Ovary (tissue), 9 donors: Measurements from ENCODE around the gene RHBDL2. TPM values are rescaled to one million over a fixed set of nuclear protein-coding genes. Genes with fewer than 3 reads are reported as not detected.

Source experiments
- DNase-seq, 5 donors: peaks; one replicate each; pipeline ENCODE4 v3.0.0-alpha.2; 2019 to 2020
- H3K27ac ChIP-seq, 2 donors: fragments of 200-600 bp; one replicate each; pipeline versions ENCODE4 v1.5.1 to v1.8.0; 2019 to 2022
- H3K27me3 ChIP-seq: fragments of 200-600 bp; one replicate; pipeline ENCODE4 v1.8.0; 2022
- H3K36me3 ChIP-seq: fragments of 200-600 bp; sonication (generic); one replicate; pipeline ENCODE4 v1.5.1; 2019
- H3K4me1 ChIP-seq: one replicate; pipeline ENCODE4 v1.8.1; 2013; ENCODE audit warnings: mild to moderate bottlenecking, moderate library complexity; ENCODE audit not compliant: insufficient read depth
- H3K4me3 ChIP-seq: fragments of 200-600 bp; sonication (generic); one replicate; pipeline ENCODE4 v1.5.1; 2017
- H3K9me3 ChIP-seq, 2 donors: fragments of 200-600 bp in 1 of 2; sonication (generic) in 1 of 2; one replicate each; pipeline versions ENCODE4 v1.5.1 to v1.8.1; 2013 to 2019; ENCODE audit warnings: mild to moderate bottlenecking in 1 of 2, moderate library complexity in 1 of 2
- EP300 ChIP-seq: sonication (generic); formaldehyde crosslinking; IDR thresholded peaks from one replicate; pipeline ENCODE4 v1.6.1; 2017; ENCODE audit warnings: antibody characterized with exemption
- POLR2A ChIP-seq: fragments of 450-650 bp; IDR thresholded peaks from one replicate; pipeline ENCODE4 v1.6.1; 2017; ENCODE audit warnings: antibody characterized with exemption, mild to moderate bottlenecking, moderate library complexity
- WGBS, 3 donors: extraction: QIAGEN DNeasy Blood & Tissue Kit in 1 of 3; methylation state at CpG; one replicate each; pipeline versions ENCODE4 v1.1.5 to v1.1.7; 2013 to 2017; 5-methylcytosine and 5-hydroxymethylcytosine counted together
- intact Hi-C, 4 donors: fragments of 100-400 bp; cut with DNase I; formaldehyde crosslinking; loops; one replicate each; pipeline versions ENCODE4 v1.11.0 to v1.15.1; 2022 to 2023
- polyA plus RNA-seq, 2 donors: library from polyadenylated mRNA; stranded (reverse); fragments of 200-250 nt in 1 of 2; fragments of 350-450 nt in 1 of 2; fragmentation: Illumina TruSeq in 1 of 2; extraction: RNeasy Lipid Tissue Mini Kit (QIAGEN cat#74804) in 1 of 2; gene quantifications; one replicate each; pipeline ENCODE4 v1.2.3, GENCODE V29; 2013 to 2014
- total RNA-seq, 7 donors: library from RNA; depleted of rRNA in 2 of 7; stranded (reverse); fragments of >200 nt in 2 of 7; fragmentation: NEBNext Ultra II Directional in 3 of 7; extraction: Animal tissue kit (Norgen Biotek cat#: 25700) in 3 of 7; gene quantifications; one replicate each; pipeline versions ENCODE4 v1.1.0 to v1.2.4, GENCODE V29; 2016 to 2023
- TF ChIP-seq, protein P1 (sequence below), 3 donors: fragments of 450-650 bp in 2 of 3; fragments of 200-600 bp in 1 of 3; IDR thresholded peaks; one replicate each; pipeline versions ENCODE4 v1.5.1 to v1.8.0; 2016 to 2022; ENCODE audit warnings: antibody characterized with exemption in 3 of 3, mild to moderate bottlenecking in 1 of 3
- donor health status: DM: no; HTN: no; CAD: no; lungs with moderate emphysema.
- donor health status: DM: no; HTN: no; CAD: no.
- donor health status: Bipolar disorder and iron deficiency.
- donor health status: DM: yes; HTN: yes; CAD: no.
- donor health status: DM: no; HTN: no; CAD: no.
- donor health status: DM: yes; HTN: yes; CAD: no.

RHBDL2 gene
- total and polyA plus RNA-seq, 9 donors = 0.10 to 0.35 (median 0.24) TPM; not detected in 3

DNA sequence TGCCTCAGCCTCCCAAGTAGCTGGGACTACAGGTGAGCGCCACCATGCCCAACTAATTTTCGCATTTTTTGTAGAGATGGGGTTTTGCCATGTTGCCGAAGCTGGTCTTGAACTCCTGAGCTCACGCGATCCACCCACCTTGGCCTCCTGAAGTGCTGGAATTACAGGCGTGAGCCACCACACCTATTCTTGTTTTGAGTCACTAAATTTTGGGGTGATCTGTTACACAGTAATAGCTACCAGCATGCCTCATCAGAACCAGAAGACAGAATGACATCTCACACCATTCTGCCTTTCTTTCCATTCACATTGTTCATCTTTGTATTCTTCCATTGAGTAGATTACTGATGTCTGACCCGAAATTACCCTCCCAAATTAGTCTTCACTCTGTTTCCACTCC is 9.1 kb downstream of the RHBDL2 start:
- H3K27ac ChIP-seq = no peak overlapping the region
- H3K36me3 ChIP-seq = no peaks in the 10 kb centered on the region
- H3K9me3 ChIP-seq = no peaks in the 10 kb centered on the region
- H3K4me3 ChIP-seq = no peak overlapping the region
- intact Hi-C loops = no loop called here
- no peak for DNase-seq
- no peaks in the 10 kb centered on the region for H3K4me1 ChIP-seq
- no peak for TF ChIP-seq POLR2A
- TF ChIP-seq, protein P1, sequence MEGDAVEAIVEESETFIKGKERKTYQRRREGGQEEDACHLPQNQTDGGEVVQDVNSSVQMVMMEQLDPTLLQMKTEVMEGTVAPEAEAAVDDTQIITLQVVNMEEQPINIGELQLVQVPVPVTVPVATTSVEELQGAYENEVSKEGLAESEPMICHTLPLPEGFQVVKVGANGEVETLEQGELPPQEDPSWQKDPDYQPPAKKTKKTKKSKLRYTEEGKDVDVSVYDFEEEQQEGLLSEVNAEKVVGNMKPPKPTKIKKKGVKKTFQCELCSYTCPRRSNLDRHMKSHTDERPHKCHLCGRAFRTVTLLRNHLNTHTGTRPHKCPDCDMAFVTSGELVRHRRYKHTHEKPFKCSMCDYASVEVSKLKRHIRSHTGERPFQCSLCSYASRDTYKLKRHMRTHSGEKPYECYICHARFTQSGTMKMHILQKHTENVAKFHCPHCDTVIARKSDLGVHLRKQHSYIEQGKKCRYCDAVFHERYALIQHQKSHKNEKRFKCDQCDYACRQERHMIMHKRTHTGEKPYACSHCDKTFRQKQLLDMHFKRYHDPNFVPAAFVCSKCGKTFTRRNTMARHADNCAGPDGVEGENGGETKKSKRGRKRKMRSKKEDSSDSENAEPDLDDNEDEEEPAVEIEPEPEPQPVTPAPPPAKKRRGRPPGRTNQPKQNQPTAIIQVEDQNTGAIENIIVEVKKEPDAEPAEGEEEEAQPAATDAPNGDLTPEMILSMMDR (IDR thresholded peaks at IDR 0.05) = no peak
- TF ChIP-seq EP300 = no peak
- no peaks in the 10 kb centered on the region for H3K27me3 ChIP-seq
- WGBS, 3 donors = 85 to 96% (median 95%) methylated on average over 7 of the region's 7 CpGs

GRCh38 chr1:38929476-38929875 is 12.2 kb downstream of the RHBDL2 start:
- no peak for TF ChIP-seq EP300
- no peak for TF ChIP-seq POLR2A
- TF ChIP-seq, protein P1 (IDR thresholded peaks at IDR 0.05) = no peak
- Histone ChIP-seq H3K27ac (no peak overlapping the region), H3K4me3 (no peak overlapping the region), H3K4me1 (no peaks in the 10 kb centered on the region), H3K36me3 (no peaks in the 10 kb centered on the region), H3K27me3 (no peaks in the 10 kb centered on the region), H3K9me3 (no peaks in the 10 kb centered on the region)
- intact Hi-C loops = no loop called here
- DNase-seq = no peak
- WGBS, 3 donors = 60 to 71% (median 71%) methylated on average over 6 of the region's 6 CpGs

DNA sequence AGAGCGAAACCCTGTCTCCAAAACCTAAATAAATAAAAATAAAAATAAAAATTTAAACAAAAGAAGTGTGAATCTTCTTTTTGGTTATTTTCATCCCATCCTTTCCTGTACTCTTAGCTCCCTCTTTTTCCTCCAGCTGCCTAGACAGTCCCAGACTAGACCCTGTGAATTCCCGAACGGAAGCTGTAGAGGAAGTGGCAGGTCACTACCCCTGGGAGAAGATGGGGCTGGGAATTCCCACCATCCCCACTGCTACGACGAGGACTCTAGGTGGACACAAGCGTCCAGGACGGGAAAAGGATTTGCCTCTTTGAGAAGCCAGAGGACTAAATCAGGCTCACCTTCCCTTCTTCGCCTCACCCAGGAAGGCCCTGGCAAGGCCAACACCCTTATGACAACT is 12.6 kb downstream of the RHBDL2 start:
- Histone ChIP-seq H3K27ac (no peak overlapping the region), H3K9me3 (no peaks in the 10 kb centered on the region), H3K4me1 (no peaks in the 10 kb centered on the region), H3K4me3 (no peak overlapping the region), H3K27me3 (no peaks in the 10 kb centered on the region), H3K36me3 (no peaks in the 10 kb centered on the region)
- DNase-seq = no peak
- whole genome bisulfite sequencing, 3 donors = 87 to 89% (median 87%) methylated on average over 8 of the region's 8 CpGs
- intact Hi-C loops = no loop called here
- TF ChIP-seq POLR2A (no peak), EP300 (no peak)
- TF ChIP-seq, protein P1 (IDR thresholded peaks at IDR 0.05) = no peak

GRCh38 chr1:38926091-38926490 is 15.5 kb downstream of the RHBDL2 start:
- Histone ChIP-seq H3K36me3 (no peaks in the 10 kb centered on the region), H3K27ac (no peak overlapping the region), H3K9me3 (no peaks in the 10 kb centered on the region), H3K4me1 (no peaks in the 10 kb centered on the region), H3K4me3 (no peak overlapping the region), H3K27me3 (no peaks in the 10 kb centered on the region)
- no peak for TF ChIP-seq EP300
- DNase-seq = no peak
- intact Hi-C loops = no loop called here
- WGBS, 3 donors = 93 to 97% (median 94%) methylated on average over 3 of the region's 3 CpGs

DNA sequence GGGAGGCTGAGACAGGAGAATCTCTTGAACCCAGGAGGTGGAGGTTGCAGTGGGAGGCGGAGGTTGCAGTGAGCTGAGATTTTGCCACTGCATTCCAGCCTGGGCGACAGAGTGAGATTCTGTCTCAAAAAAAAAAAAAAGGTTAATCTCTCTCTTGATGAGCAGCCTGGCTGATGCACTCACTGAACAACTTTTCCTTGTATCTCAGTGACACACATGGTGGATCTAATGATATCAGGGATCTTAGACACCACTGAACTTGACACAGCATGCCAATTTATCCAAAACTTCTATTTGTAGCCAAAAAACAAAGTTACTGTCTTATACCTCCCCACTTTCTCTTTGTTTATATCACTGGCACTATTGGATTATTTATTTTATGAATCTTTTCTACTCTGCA is 16.2 kb downstream of the RHBDL2 start:
- Histone ChIP-seq H3K9me3 (no peaks in the 10 kb centered on the region), H3K27me3 (no peaks in the 10 kb centered on the region), H3K36me3 (no peaks in the 10 kb centered on the region), H3K4me1 (no peaks in the 10 kb centered on the region), H3K4me3 (no peak overlapping the region), H3K27ac (no peak overlapping the region)
- intact Hi-C loops = no loop called here
- no peak for DNase-seq
- 84 to 92% (median 88%) methylated on average over 2 of the region's 2 CpGs for WGBS, 3 donors
- TF ChIP-seq EP300 = no peak
- TF ChIP-seq, protein P1 (IDR thresholded peaks at IDR 0.05) = no peak
- no peak for TF ChIP-seq POLR2A
